ENCODE measurements around the gene SORBS1.

Gene SORBS1

DNA sequence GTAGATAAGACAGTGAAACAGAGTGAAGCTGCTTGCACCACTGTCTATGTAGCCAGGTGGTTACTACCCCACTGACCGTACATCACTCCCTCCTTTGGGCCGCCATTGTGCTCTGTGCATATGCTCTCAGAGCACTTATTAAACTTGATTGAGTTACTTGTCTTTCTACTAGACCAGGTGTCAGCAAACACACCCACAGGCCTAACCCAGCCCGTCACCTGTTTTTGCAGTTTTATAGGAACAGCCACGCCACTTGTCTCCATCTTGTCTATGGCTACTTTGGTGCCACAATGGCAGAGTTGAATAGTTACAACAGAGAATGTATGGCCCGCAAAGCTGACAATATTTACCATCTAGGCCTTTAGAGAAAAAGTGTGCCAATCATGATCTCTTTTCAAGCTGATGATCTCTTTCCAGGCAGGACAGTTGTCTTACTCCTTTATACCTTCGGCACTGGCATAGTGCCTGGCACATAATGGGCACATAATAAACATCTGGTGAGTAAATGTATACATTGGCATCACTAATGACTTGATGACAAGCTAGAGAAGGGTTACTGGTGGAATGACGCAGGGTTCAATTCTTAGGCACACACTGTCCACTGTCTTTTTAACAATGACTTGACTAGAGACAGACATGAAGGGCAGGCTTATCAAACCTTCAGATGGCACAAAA, 36.7 kb downstream of the SORBS1 start:
- Histone ChIP-seq H3K27ac (replicated peaks) (no peak overlapping the region), H3K27me3 (ENCODE audit: insufficient read depth, poor library complexity, severe bottlenecking) (no peaks in the 10 kb centered on the region), H3K4me3 (replicated peaks; ENCODE audit: insufficient read depth, low read length) (no peak overlapping the region)
- no peak for DNase-seq (ENCODE audit: low read depth in 1 of 2, low spot score in 1 of 2)
- TF ChIP-seq POLR2AphosphoS5 (IDR thresholded peaks at IDR 0.05; ENCODE audit: low read depth) (no peak), REST (IDR thresholded peaks at IDR 0.05; ENCODE audit: insufficient replicate concordance, low read depth) (no peak), GABPA (IDR thresholded peaks at IDR 0.05; ENCODE audit: low read depth) (no peak), CTCF (IDR thresholded peaks at IDR 0.05; ENCODE audit: insufficient read depth, low read length) (no peak), SPI1 (IDR thresholded peaks at IDR 0.05; ENCODE audit: borderline replicate concordance, low read depth) (no peak)

DNA sequence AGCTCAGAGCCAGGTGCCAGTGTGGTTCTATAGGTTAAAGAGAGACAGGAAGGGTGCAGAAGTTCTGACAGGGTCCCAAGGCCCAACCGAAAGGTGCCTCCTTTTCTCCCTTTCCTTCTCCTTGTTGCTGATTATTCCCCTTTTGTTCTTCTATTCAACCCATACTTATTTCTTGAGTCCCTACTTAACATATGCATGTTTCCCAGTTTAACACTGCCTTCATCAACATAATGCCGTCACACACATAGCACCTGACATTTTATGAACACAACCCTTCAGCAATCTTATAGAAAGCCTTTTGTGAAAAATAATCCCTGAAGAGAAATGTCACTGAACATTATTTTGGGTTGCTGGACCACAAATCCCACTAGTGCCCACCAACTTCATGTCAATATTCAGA, 39.1 kb downstream of the SORBS1 start:
- DNase-seq (ENCODE audit: low read depth in 1 of 2, low spot score in 1 of 2): no peak
- TF ChIP-seq REST (IDR thresholded peaks at IDR 0.05; ENCODE audit: insufficient replicate concordance, low read depth) (no peak), GABPA (IDR thresholded peaks at IDR 0.05; ENCODE audit: low read depth) (no peak), POLR2AphosphoS5 (IDR thresholded peaks at IDR 0.05; ENCODE audit: low read depth) (no peak), SPI1 (IDR thresholded peaks at IDR 0.05; ENCODE audit: borderline replicate concordance, low read depth) (no peak), CTCF (IDR thresholded peaks at IDR 0.05; ENCODE audit: insufficient read depth, low read length) (no peak)
- H3K27ac ChIP-seq (replicated peaks): no peak overlapping the region

GRCh38 chr10:95520617-95521016, 40.6 kb downstream of the SORBS1 start:
- Histone ChIP-seq H3K27me3 (ENCODE audit: insufficient read depth, poor library complexity, severe bottlenecking) (no peaks in the 10 kb centered on the region), H3K4me3 (replicated peaks; ENCODE audit: insufficient read depth, low read length) (no peak overlapping the region), H3K27ac (replicated peaks) (no peak overlapping the region)
- no peak for TF ChIP-seq POLR2AphosphoS5 (IDR thresholded peaks at IDR 0.05; ENCODE audit: low read depth)
- TF ChIP-seq SPI1 (IDR thresholded peaks at IDR 0.05; ENCODE audit: borderline replicate concordance, low read depth): no peak
- no peak for TF ChIP-seq REST (IDR thresholded peaks at IDR 0.05; ENCODE audit: insufficient replicate concordance, low read depth)
- TF ChIP-seq CTCF (IDR thresholded peaks at IDR 0.05; ENCODE audit: insufficient read depth, low read length): no peak
- TF ChIP-seq GABPA (IDR thresholded peaks at IDR 0.05; ENCODE audit: low read depth): no peak
- no peak for DNase-seq (ENCODE audit: low read depth in 1 of 2, low spot score in 1 of 2)

More for the DNA sequence above, 39.1 kb downstream of the SORBS1 start:
- no peak overlapping the region for H3K4me3 ChIP-seq (replicated peaks; ENCODE audit: insufficient read depth, low read length)
- H3K27me3 ChIP-seq (ENCODE audit: insufficient read depth, poor library complexity, severe bottlenecking): no peaks in the 10 kb centered on the region
